Smooth muscle cell of the pulmonary artery (primary cell): ENCODE results near the gene LHFPL4. TPM values are rescaled to one million over a fixed set of nuclear protein-coding genes. Genes with fewer than 3 reads are reported as not detected.

Experiments
- total RNA-seq: library from RNA; depleted of rRNA; stranded (reverse); fragments of >200 nt; gene quantifications from 2 replicates; pipeline ENCODE4 v1.2.3, GENCODE V29; 2014

LHFPL4 gene
- total RNA-seq = not detected in 2 replicates

GRCh38 chr3:9553021-9553947 is at the start of gene LHFPL4:
TSS of gene LHFPL4 (minus strand) at chr3:9553822. CDS start at chr3:9552679, 1,143 bp downstream.

Other genes with a start within 250 kb of the LHFPL4 start
- gene THUMPD3, start 190.8 kb downstream of the LHFPL4 start, total RNA-seq = 50.3 and 57.5 TPM in 2 replicates
- 63.0 and 64.7 TPM in 2 replicates for gene SETD5, start 156.2 kb downstream of the LHFPL4 start, total RNA-seq
- gene MTMR14, start 95.7 kb upstream of the LHFPL4 start, total RNA-seq = 23.7 and 25.7 TPM in 2 replicates
- not detected in 2 replicates for gene CPNE9, start 150.0 kb upstream of the LHFPL4 start, total RNA-seq
- 14.5 and 19.6 TPM in 2 replicates for gene BRPF1, start 177.9 kb upstream of the LHFPL4 start, total RNA-seq
- 16.4 and 19.8 TPM in 2 replicates for gene OGG1, start 196.1 kb upstream of the LHFPL4 start, total RNA-seq
- 37.5 and 40.3 TPM in 2 replicates for gene CAMK1, start 216.1 kb upstream of the LHFPL4 start, total RNA-seq
- 63.9 and 89.1 TPM in 2 replicates for gene TADA3, start 238.7 kb upstream of the LHFPL4 start, total RNA-seq
- 147 and 160 TPM in 2 replicates for gene ARPC4, start 239.3 kb upstream of the LHFPL4 start, total RNA-seq